ENCODE results near the gene SLC11A1. TPM values are rescaled to one million over a fixed set of nuclear protein-coding genes. Genes with fewer than 3 reads are reported as not detected.

SLC11A1 gene
- total and polyA plus RNA-seq, 2 donors (not counting 1 experiment from before 2014, with no cell fraction given), result 6.5 to 65.3 TPM

DNA sequence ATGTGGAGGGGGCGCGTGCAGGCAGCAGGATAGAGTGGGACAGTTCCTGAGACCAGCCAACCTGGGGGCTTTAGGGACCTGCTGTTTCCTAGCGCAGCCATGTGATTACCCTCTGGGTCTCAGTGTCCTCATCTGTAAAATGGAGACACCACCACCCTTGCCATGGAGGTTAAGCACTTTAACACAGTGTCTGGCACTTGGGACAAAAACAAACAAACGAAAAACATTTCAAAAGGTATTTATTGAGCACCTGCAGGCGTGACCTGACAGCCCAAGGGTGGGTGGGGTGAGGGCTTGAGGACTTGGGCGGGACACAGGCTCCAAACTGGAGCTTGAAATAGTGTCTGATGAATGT lies 13.0 kb downstream of the SLC11A1 start:
- no peak for DNase-seq

DNA sequence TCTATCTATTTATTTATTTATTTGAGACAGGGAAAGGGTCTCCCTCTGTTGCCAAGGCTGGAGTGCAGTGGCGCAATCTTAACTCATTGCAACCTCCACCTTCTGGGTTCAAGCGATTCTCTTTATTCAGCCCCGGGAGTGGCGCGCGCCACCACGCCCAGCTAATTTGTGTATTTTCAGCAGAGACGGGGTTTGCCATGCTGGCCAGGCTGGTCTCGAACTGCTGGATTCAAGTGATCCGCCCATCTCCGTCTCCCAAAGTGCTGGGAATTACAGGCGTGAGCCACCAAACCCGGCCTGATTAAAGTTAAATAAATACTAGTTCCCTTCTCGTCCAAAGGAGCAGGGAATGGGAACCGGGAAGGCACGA lies 13.4 kb downstream of the SLC11A1 start:
- H3K4me1 Mint-ChIP-seq, result peaks cover 51% of the 10 kb centered on the region
- POLR2A ChIA-PET, result interaction anchor here (0.6 to 2.8 kb wide), 8 partner anchors 9 to 123 kb away, joined by 3 to 16 read pairs (median 4); no protein-coding TSS in a partner anchor
- H3K27me3 Mint-ChIP-seq, result no peaks in the 10 kb centered on the region
- no peak for ATAC-seq (ENCODE audit: low read depth)
- peak overlapping the region; percentile 99 for H3K27ac Mint-ChIP-seq
- Histone ChIP-seq H3K9ac (ENCODE audit: low read length) (peak overlapping the region; percentile 78), H3K27me3 (replicated peaks in 1 of 4; ENCODE audit: control extremely low read depth in 1 of 4, control insufficient read depth in 3 of 4, insufficient read depth in 4 of 4, low read length in 3 of 4) (no peaks in the 10 kb centered on the region), H3K4me2 (replicated peaks; ENCODE audit: low read depth, low read length, poor library complexity, severe bottlenecking) (peak overlapping the region; percentile 90), H2AFZ (ENCODE audit: insufficient read depth, low read depth, low read length, poor library complexity, severe bottlenecking) (peak overlapping the region; percentile 95), H3K27ac (ENCODE audit: low read length in 2 of 2) (peak overlapping the region; percentile 88 to 89), H3K79me2 (ENCODE audit: control insufficient read depth, insufficient read depth, low read length) (peaks cover 5% of the 10 kb centered on the region), H3K4me1 (ENCODE audit: control insufficient read depth in 2 of 2, insufficient read depth in 2 of 2, low read length in 2 of 2) (peaks cover 34 to 58% of the 10 kb centered on the region in 2 donors), H3K9me3 (ENCODE audit: control extremely low read depth in 1 of 3, control insufficient read depth in 2 of 3, insufficient read depth in 1 of 3, low read length in 2 of 3) (peaks cover 0 to 19% (median 0%) of the 10 kb centered on the region in 3 donors), H3K4me3 (ENCODE audit: control extremely low read depth in 1 of 5, extremely low read depth in 1 of 5, insufficient read depth in 1 of 5, low read depth in 2 of 5, low read length in 4 of 5) (peak overlapping the region; percentile 30 to 94 (median 89)), H3K36me3 (replicated peaks in 1 of 2; ENCODE audit: control extremely low read depth in 1 of 2, control insufficient read depth in 1 of 2, extremely low read depth in 1 of 2, insufficient read depth in 2 of 2, low read length in 1 of 2) (no peaks in the 10 kb centered on the region), H4K20me1 (ENCODE audit: control insufficient read depth, insufficient read depth, low read length, poor library complexity, severe bottlenecking) (no peaks in the 10 kb centered on the region)
- peak overlapping the region; percentile 96 for H3K4me3 Mint-ChIP-seq
- CTCF ChIA-PET, result interaction anchor here (0.8 to 6.8 kb wide), 14 partner anchors 9 to 263 kb away, joined by 3 to 77 read pairs (median 8); partner anchors contain the start of genes AAMP, CATIP, CXCR1 and PNKD
- WGBS (ENCODE audit: insufficient coverage), result 74% methylated on average over 16 of the region's 16 CpGs
- no peak for DNase-seq
- no peak for TF ChIP-seq EZH2 (IDR thresholded peaks at IDR 0.05; ENCODE audit: borderline replicate concordance, insufficient read depth, low read depth, low read length, poor library complexity, severe bottlenecking)
- TF ChIP-seq, protein P1, sequence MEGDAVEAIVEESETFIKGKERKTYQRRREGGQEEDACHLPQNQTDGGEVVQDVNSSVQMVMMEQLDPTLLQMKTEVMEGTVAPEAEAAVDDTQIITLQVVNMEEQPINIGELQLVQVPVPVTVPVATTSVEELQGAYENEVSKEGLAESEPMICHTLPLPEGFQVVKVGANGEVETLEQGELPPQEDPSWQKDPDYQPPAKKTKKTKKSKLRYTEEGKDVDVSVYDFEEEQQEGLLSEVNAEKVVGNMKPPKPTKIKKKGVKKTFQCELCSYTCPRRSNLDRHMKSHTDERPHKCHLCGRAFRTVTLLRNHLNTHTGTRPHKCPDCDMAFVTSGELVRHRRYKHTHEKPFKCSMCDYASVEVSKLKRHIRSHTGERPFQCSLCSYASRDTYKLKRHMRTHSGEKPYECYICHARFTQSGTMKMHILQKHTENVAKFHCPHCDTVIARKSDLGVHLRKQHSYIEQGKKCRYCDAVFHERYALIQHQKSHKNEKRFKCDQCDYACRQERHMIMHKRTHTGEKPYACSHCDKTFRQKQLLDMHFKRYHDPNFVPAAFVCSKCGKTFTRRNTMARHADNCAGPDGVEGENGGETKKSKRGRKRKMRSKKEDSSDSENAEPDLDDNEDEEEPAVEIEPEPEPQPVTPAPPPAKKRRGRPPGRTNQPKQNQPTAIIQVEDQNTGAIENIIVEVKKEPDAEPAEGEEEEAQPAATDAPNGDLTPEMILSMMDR (IDR thresholded peaks at IDR 0.05), result no peak
- no peaks in the 10 kb centered on the region for H3K9me3 Mint-ChIP-seq (ENCODE audit: insufficient read depth)
- intact Hi-C loops (cut with micrococcal nuclease), result loop anchor here (2.0 to 5.0 kb wide), 4 partner anchors 38 to 992 kb away; partner anchors contain the start of genes CATIP, DNPEP and WNT10A

More for the DNA sequence above, 13.0 kb downstream of the SLC11A1 start:
- no peak overlapping the region for H3K4me3 ChIP-seq (ENCODE audit: control extremely low read depth in 1 of 5, extremely low read depth in 1 of 5, insufficient read depth in 1 of 5, low read depth in 2 of 5, low read length in 4 of 5)
- Mint-ChIP-seq H3K9me3 (ENCODE audit: insufficient read depth) (no peaks in the 10 kb centered on the region), H3K27ac (peak overlapping the region; percentile 77), H3K4me3 (peak overlapping the region; percentile 45), H3K27me3 (no peaks in the 10 kb centered on the region), H3K4me1 (peaks cover 49% of the 10 kb centered on the region)
- peak overlapping the region; percentile 90 for H3K4me2 ChIP-seq (replicated peaks; ENCODE audit: low read depth, low read length, poor library complexity, severe bottlenecking)
- peaks cover 0 to 19% (median 0%) of the 10 kb centered on the region in 3 donors for H3K9me3 ChIP-seq (ENCODE audit: control extremely low read depth in 1 of 3, control insufficient read depth in 2 of 3, insufficient read depth in 1 of 3, low read length in 2 of 3)
- ChIA-PET POLR2A (interaction anchor here (0.6 to 2.8 kb wide), 6 partner anchors 9 to 122 kb away, joined by 3 to 16 read pairs (median 4); no protein-coding TSS in a partner anchor), CTCF (interaction anchor here (1.2 to 6.8 kb wide), 7 partner anchors 25 to 264 kb away, joined by 3 to 77 read pairs (median 17); partner anchors contain the start of genes AAMP, BCS1L, CATIP and PNKD)
- intact Hi-C loops (cut with micrococcal nuclease), result loop anchor here (2.0 to 5.0 kb wide), 4 partner anchors 38 to 992 kb away; partner anchors contain the start of genes CATIP, DNPEP and WNT10A
- H3K36me3 ChIP-seq (replicated peaks in 1 of 2; ENCODE audit: control extremely low read depth in 1 of 2, control insufficient read depth in 1 of 2, extremely low read depth in 1 of 2, insufficient read depth in 2 of 2, low read length in 1 of 2), result no peaks in the 10 kb centered on the region
- TF ChIP-seq EZH2 (IDR thresholded peaks at IDR 0.05; ENCODE audit: borderline replicate concordance, insufficient read depth, low read depth, low read length, poor library complexity, severe bottlenecking), result no peak
- TF ChIP-seq, protein P1 (IDR thresholded peaks at IDR 0.05), result no peak
- H3K27me3 ChIP-seq (replicated peaks in 1 of 4; ENCODE audit: control extremely low read depth in 1 of 4, control insufficient read depth in 3 of 4, insufficient read depth in 4 of 4, low read length in 3 of 4), result no peaks in the 10 kb centered on the region
- peaks cover 34 to 58% of the 10 kb centered on the region in 2 donors for H3K4me1 ChIP-seq (ENCODE audit: control insufficient read depth in 2 of 2, insufficient read depth in 2 of 2, low read length in 2 of 2)
- no peak for ATAC-seq (ENCODE audit: low read depth)
- no peaks in the 10 kb centered on the region for H4K20me1 ChIP-seq (ENCODE audit: control insufficient read depth, insufficient read depth, low read length, poor library complexity, severe bottlenecking)
- 93% methylated on average over 3 of the region's 6 CpGs for WGBS (ENCODE audit: insufficient coverage)
- H2AFZ ChIP-seq (ENCODE audit: insufficient read depth, low read depth, low read length, poor library complexity, severe bottlenecking), result no peak overlapping the region
- no peak overlapping the region for H3K9ac ChIP-seq (ENCODE audit: low read length)
- H3K27ac ChIP-seq (ENCODE audit: low read length in 2 of 2), result no peak overlapping the region
- H3K79me2 ChIP-seq (ENCODE audit: control insufficient read depth, insufficient read depth, low read length), result peaks cover 2% of the 10 kb centered on the region

All from B cell (primary cell).